ENCODE results near the gene B4GALNT2. TPM values are rescaled to one million over a fixed set of nuclear protein-coding genes. Genes with fewer than 3 reads are reported as not detected.
"Not testable (repeated sequence)": the region's sequence is repeated elsewhere in the genome, so short reads cannot be mapped to it uniquely, and the experiment has no call there.

The B4GALNT2 gene
- total RNA-seq (0.12 TPM in 2 replicates), polyA plus RNA-seq (not detected in 2 replicates), polyA minus RNA-seq (under 0.01 TPM in 1 of 2 replicates, not detected in the other)
- total RNA-seq (2013), result under 0.01 TPM

- intact Hi-C loops (cut with micrococcal nuclease), result no loop called here
- DNase-seq (peak; percentile 27), ATAC-seq (ENCODE audit: low read depth) (no peak)
- TF ChIP-seq CTCF (IDR thresholded peaks at IDR 0.05), result no peak
- no peak for TF ChIP-seq EZH2 (IDR thresholded peaks at IDR 0.05; ENCODE audit: borderline replicate concordance, insufficient read depth, low read depth, low read length, poor library complexity, severe bottlenecking)
- Histone ChIP-seq H3K4me2 (replicated peaks; ENCODE audit: low read depth, low read length, poor library complexity, severe bottlenecking) (peak within 1 kb of the TSS; percentile 76), H3K4me1 (ENCODE audit: control insufficient read depth in 2 of 2, insufficient read depth in 2 of 2, low read length in 2 of 2) (peaks cover 11% of the 10 kb centered on the region in 2 donors), H4K20me1 (ENCODE audit: control insufficient read depth, insufficient read depth, low read length, poor library complexity, severe bottlenecking) (no peaks in the 10 kb centered on the region), H3K4me3 (ENCODE audit: control extremely low read depth in 1 of 5, extremely low read depth in 1 of 5, insufficient read depth in 1 of 5, low read depth in 2 of 5, low read length in 4 of 5) (peak within 1 kb of the TSS in 2 of 5 experiments; percentile 0 to 16), H3K36me3 (replicated peaks in 1 of 2; ENCODE audit: control extremely low read depth in 1 of 2, control insufficient read depth in 1 of 2, extremely low read depth in 1 of 2, insufficient read depth in 2 of 2, low read length in 1 of 2) (no peaks in the 10 kb centered on the region), H3K27ac (ENCODE audit: low read length in 2 of 2) (no peak within 1 kb of the TSS), H3K9ac (ENCODE audit: low read length) (peak within 1 kb of the TSS; percentile 52), H3K79me2 (ENCODE audit: control insufficient read depth, insufficient read depth, low read length) (no peaks in the 10 kb centered on the region), H3K27me3 (replicated peaks in 1 of 4; ENCODE audit: control extremely low read depth in 1 of 4, control insufficient read depth in 3 of 4, insufficient read depth in 4 of 4, low read length in 3 of 4) (peaks cover 0 to 42% (median 20%) of the 10 kb centered on the region in 4 experiments), H3K9me3 (ENCODE audit: control extremely low read depth in 1 of 3, control insufficient read depth in 2 of 3, insufficient read depth in 1 of 3, low read length in 2 of 3) (peaks cover 0 to 9% (median 0%) of the 10 kb centered on the region in 3 donors), H2AFZ (ENCODE audit: insufficient read depth, low read depth, low read length, poor library complexity, severe bottlenecking) (peak within 1 kb of the TSS; percentile 56)
- Mint-ChIP-seq H3K27ac (no peak within 1 kb of the TSS), H3K4me1 (peaks cover 9% of the 10 kb centered on the region), H3K9me3 (ENCODE audit: insufficient read depth) (no peaks in the 10 kb centered on the region), H3K4me3 (peak within 1 kb of the TSS; percentile 67), H3K27me3 (peaks cover 56% of the 10 kb centered on the region)
- 6% methylated on average over 65 of the region's 65 CpGs for WGBS (ENCODE audit: insufficient coverage)
- ChIA-PET POLR2A (no interaction called here), CTCF (no interaction called here)
Measured at GRCh38 chr17:49132699-49133364, at the start of gene B4GALNT2. Gene B4GALNT2 (plus strand): TSS chr17:49132769. CDS start chr17:49132793, 24 bp downstream.

GRCh38 chr17:49085046-49085445, 47.5 kb upstream of the B4GALNT2 start:
- H3K9ac ChIP-seq (ENCODE audit: low read length); H3K4me2 ChIP-seq (replicated peaks; ENCODE audit: low read depth, low read length, poor library complexity, severe bottlenecking); H3K27ac ChIP-seq (ENCODE audit: low read length in 2 of 2); H3K9me3 Mint-ChIP-seq (ENCODE audit: insufficient read depth); POLR2A ChIA-PET; H3K27ac Mint-ChIP-seq; H4K20me1 ChIP-seq (ENCODE audit: control insufficient read depth, insufficient read depth, low read length, poor library complexity, severe bottlenecking); H3K79me2 ChIP-seq (ENCODE audit: control insufficient read depth, insufficient read depth, low read length); H3K4me3 Mint-ChIP-seq; H3K9me3 ChIP-seq (ENCODE audit: control extremely low read depth in 1 of 3, control insufficient read depth in 2 of 3, insufficient read depth in 1 of 3, low read length in 2 of 3); H2AFZ ChIP-seq (ENCODE audit: insufficient read depth, low read depth, low read length, poor library complexity, severe bottlenecking); H3K36me3 ChIP-seq (replicated peaks in 1 of 2; ENCODE audit: control extremely low read depth in 1 of 2, control insufficient read depth in 1 of 2, extremely low read depth in 1 of 2, insufficient read depth in 2 of 2, low read length in 1 of 2); intact Hi-C loops (cut with micrococcal nuclease); H3K4me1 Mint-ChIP-seq; DNase-seq; H3K4me3 ChIP-seq (ENCODE audit: control extremely low read depth in 1 of 5, extremely low read depth in 1 of 5, insufficient read depth in 1 of 5, low read depth in 2 of 5, low read length in 4 of 5); H3K4me1 ChIP-seq (ENCODE audit: control insufficient read depth in 2 of 2, insufficient read depth in 2 of 2, low read length in 2 of 2); ATAC-seq (ENCODE audit: low read depth): not testable (repeated sequence)
- no CpG with 5 or more reads among the region's 2 CpGs for WGBS (ENCODE audit: insufficient coverage)
- CTCF ChIA-PET, result interaction anchor here (1.5 kb wide), 1 partner anchor 52 kb away, joined by 3 read pairs; no protein-coding TSS in a partner anchor
- H3K27me3 ChIP-seq (replicated peaks in 1 of 4; ENCODE audit: control extremely low read depth in 1 of 4, control insufficient read depth in 3 of 4, insufficient read depth in 4 of 4, low read length in 3 of 4), result peaks cover 0 to 17% (median 0%) of the 10 kb centered on the region in 4 experiments
- peaks cover 45% of the 10 kb centered on the region for H3K27me3 Mint-ChIP-seq
